PC-3 (cell line): Measurements from ENCODE around the gene C6orf47.

Experiments used
- CTCF ChIP-seq: fragments of 300-600 bp; sonication (generic); conservative IDR thresholded peaks from 2 replicates; pipeline ENCODE4 v1.5.1; 2017; ENCODE audit warnings: antibody characterized with exemption, low read depth, mild to moderate bottlenecking, low read length
- EZH2 ChIP-seq: fragments of 300-600 bp; sonication (generic); IDR thresholded peaks from one replicate; pipeline ENCODE4 v1.6.1; 2017; ENCODE audit warnings: antibody characterized with exemption, mild to moderate bottlenecking, low read length; ENCODE audit not compliant: unreplicated experiment

DNA sequence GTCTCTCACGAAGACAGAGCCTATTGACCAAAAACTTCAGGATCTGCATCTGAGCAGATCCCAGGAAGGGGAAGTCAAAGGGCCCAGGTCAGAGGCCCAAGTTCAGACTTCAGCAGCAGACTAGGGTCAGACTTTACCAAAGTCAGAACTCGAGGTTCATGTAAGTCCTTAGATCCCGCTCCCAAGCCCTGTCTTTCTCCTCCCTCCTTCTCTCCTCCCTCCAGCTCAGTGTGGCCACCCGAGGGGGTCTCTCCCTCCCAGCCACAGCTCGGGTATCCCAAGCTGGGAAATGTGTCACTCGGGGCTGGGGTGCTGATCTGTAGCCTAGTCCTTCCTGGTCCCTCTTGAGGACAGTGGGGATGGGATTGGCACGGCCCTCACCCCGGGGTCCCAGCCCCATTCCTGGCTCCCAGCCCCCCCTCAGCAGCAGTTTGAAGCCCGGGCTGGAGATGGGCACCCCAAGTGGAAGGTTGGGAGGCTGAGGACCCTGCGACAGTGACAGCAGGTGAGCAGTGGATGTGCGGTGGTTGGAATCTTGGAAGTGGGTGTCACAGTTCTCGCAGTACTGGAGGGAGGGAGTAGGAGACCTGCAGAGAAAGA, 1.6 kb upstream of the C6orf47 start:
- no peak for TF ChIP-seq CTCF
- no peak for TF ChIP-seq EZH2
